Skeletal muscle tissue (tissue), 4 donors: ENCODE data around the gene DUSP28. TPM values are rescaled to one million over a fixed set of nuclear protein-coding genes. Genes with fewer than 3 reads are reported as not detected.
"Not testable (repeated sequence)": the region's sequence is repeated elsewhere in the genome, so short reads cannot be mapped to it uniquely, and the experiment has no call there.

Source experiments
- H3K27ac ChIP-seq: one replicate; pipeline ENCODE4 v1.7.0; 2013; ENCODE audit warnings: mild to moderate bottlenecking, low read depth, low read length, inconsistent platforms
- H3K27me3 ChIP-seq, 3 donors: one replicate each; pipeline ENCODE4 v1.7.0; 2013; ENCODE audit warnings: low read length in 3 of 3; ENCODE audit not compliant: control insufficient read depth in 3 of 3, insufficient read depth in 3 of 3
- H3K36me3 ChIP-seq, 3 donors: one replicate each; pipeline ENCODE4 v1.7.0; 2013; ENCODE audit warnings: low read length in 3 of 3; ENCODE audit not compliant: control insufficient read depth in 3 of 3, insufficient read depth in 3 of 3
- H3K4me1 ChIP-seq, 3 donors: one replicate each; pipeline ENCODE4 v1.7.0; 2013; ENCODE audit warnings: low read length in 3 of 3, mild to moderate bottlenecking in 3 of 3; ENCODE audit not compliant: control insufficient read depth in 3 of 3, insufficient read depth in 3 of 3
- H3K4me3 ChIP-seq, 3 donors: one replicate each; pipeline ENCODE4 v1.7.0; 2013; ENCODE audit warnings: low read length in 3 of 3
- H3K9ac ChIP-seq, 3 donors: one replicate each; pipeline ENCODE4 v1.7.0; 2013; ENCODE audit warnings: low read length in 3 of 3, mild to moderate bottlenecking in 3 of 3, moderate library complexity in 2 of 3, low read depth in 1 of 3
- H3K9me3 ChIP-seq, 3 donors: one replicate each; pipeline ENCODE4 v1.7.0; 2013; ENCODE audit warnings: low read length in 3 of 3; ENCODE audit not compliant: control insufficient read depth in 3 of 3
- total RNA-seq: library from RNA; depleted of rRNA; stranded (reverse); fragments of >200 nt; gene quantifications from one replicate; pipeline ENCODE4 v1.2.3, GENCODE V29; 2014
- donor health status: Osteomylitis.

DUSP28 gene
- total RNA-seq, 1 donor from 2014 or later: 8.4 TPM

- no peak overlapping the region for H3K9ac ChIP-seq
- H3K36me3 ChIP-seq: peaks cover 38 to 56% (median 40%) of the 10 kb centered on the region in 3 donors
- H3K9me3 ChIP-seq: peaks cover 0 to 4% (median 0%) of the 10 kb centered on the region in 3 donors
- no peak overlapping the region for H3K27ac ChIP-seq
- H3K4me1 ChIP-seq: no peaks in the 10 kb centered on the region
- no peak overlapping the region for H3K4me3 ChIP-seq
- no peaks in the 10 kb centered on the region for H3K27me3 ChIP-seq
These were observed 32.9 kb upstream of the DUSP28 start for GRCh38 chr2:240527153-240527750.

- H3K9me3 ChIP-seq: peaks cover 0 to 8% (median 0%) of the 10 kb centered on the region in 3 donors
These were observed 31.6 kb upstream of the DUSP28 start for GRCh38 chr2:240528406-240529040.

DNA sequence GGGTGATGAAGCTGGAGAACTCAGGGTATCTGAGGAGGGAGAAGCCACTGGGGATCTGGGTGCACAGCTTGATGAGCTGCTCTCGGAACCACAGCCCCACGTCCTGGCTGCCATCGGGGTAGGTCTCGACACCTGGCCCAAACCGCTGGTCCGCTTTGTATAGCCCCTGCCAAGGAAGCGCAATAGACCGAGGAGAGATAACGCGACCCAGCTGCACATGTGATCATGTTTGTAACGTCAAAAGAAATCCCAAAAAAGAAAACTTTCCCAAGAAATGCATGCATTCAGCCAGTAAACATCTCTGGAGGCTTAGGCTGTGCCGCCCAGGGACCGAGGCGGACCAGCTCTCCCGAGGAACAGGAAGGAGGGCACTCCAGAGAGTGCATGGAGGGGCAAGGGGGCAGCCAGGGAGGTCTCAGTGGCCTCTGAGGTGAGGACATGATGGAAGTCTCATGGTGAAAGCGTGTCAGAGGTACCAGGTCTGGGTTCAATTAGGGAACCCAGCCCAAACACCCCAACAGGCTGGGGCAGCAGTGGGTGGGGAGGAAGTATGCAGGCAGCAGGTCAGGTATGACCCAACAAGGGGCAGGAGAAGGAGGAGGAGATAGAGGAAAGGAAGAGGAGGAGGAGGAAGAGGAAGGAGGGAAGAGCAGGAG is 30.7 kb upstream of the DUSP28 start:
- H3K27me3 ChIP-seq: no peaks in the 10 kb centered on the region
- peaks cover 0 to 8% (median 0%) of the 10 kb centered on the region in 3 donors for H3K9me3 ChIP-seq
- no peaks in the 10 kb centered on the region for H3K4me1 ChIP-seq
- peaks cover 22 to 44% (median 24%) of the 10 kb centered on the region in 3 donors for H3K36me3 ChIP-seq
- H3K4me3 ChIP-seq: no peak overlapping the region
- H3K9ac ChIP-seq: no peak overlapping the region
- no peak overlapping the region for H3K27ac ChIP-seq

More at GRCh38 chr2:240528406-240529040, 31.6 kb upstream of the DUSP28 start:
- no peak overlapping the region for H3K4me3 ChIP-seq
- peaks cover 29 to 47% (median 32%) of the 10 kb centered on the region in 3 donors for H3K36me3 ChIP-seq
- no peaks in the 10 kb centered on the region for H3K27me3 ChIP-seq
- no peak overlapping the region for H3K27ac ChIP-seq
- no peaks in the 10 kb centered on the region for H3K4me1 ChIP-seq
- H3K9ac ChIP-seq: no peak overlapping the region

DNA sequence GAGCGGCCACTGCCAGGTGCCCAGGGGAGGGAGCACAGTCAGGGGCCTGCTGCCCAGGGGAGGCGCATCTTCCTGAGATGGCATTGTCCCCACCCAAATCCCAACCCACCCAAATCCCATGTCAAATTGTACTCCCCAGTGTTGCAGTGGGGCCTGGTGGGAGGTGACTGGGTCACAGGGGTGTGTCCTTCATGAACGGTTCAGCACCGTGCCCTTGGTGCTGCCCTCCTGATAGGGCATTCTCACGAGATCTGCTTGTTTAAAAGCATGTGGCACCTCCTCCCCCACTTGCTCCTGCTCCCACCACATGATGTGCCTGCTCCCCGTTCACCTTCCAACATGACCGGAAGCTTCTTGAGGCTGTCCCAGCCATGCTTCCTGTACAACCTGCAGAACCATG is 30.0 kb upstream of the DUSP28 start:
- peaks cover 0 to 8% (median 0%) of the 10 kb centered on the region in 3 donors for H3K9me3 ChIP-seq

GRCh38 chr2:240531038-240531437 is 29.1 kb upstream of the DUSP28 start:
- Histone ChIP-seq H3K27me3 (no peaks in the 10 kb centered on the region), H3K4me3 (no peak overlapping the region), H3K36me3 (peaks cover 14 to 30% (median 18%) of the 10 kb centered on the region in 3 donors), H3K27ac (no peak overlapping the region), H3K9me3 (peaks cover 0 to 8% (median 0%) of the 10 kb centered on the region in 3 donors), H3K4me1 (no peaks in the 10 kb centered on the region), H3K9ac (no peak overlapping the region)

More for the DNA sequence above, 30.0 kb upstream of the DUSP28 start:
- no peak overlapping the region for H3K4me3 ChIP-seq
- no peaks in the 10 kb centered on the region for H3K27me3 ChIP-seq
- no peak overlapping the region for H3K27ac ChIP-seq
- H3K4me1 ChIP-seq: no peaks in the 10 kb centered on the region
- peaks cover 19 to 38% (median 21%) of the 10 kb centered on the region in 3 donors for H3K36me3 ChIP-seq
- H3K9ac ChIP-seq: no peak overlapping the region

GRCh38 chr2:240532031-240532775 is 28.0 kb upstream of the DUSP28 start:
- Histone ChIP-seq H3K36me3 (peaks cover 13 to 25% (median 15%) of the 10 kb centered on the region in 3 donors), H3K27ac (no peak overlapping the region), H3K4me3 (no peak overlapping the region), H3K9me3 (peaks cover 0 to 8% (median 0%) of the 10 kb centered on the region in 3 donors), H3K9ac (no peak overlapping the region), H3K27me3 (no peaks in the 10 kb centered on the region), H3K4me1 (no peaks in the 10 kb centered on the region)

DNA sequence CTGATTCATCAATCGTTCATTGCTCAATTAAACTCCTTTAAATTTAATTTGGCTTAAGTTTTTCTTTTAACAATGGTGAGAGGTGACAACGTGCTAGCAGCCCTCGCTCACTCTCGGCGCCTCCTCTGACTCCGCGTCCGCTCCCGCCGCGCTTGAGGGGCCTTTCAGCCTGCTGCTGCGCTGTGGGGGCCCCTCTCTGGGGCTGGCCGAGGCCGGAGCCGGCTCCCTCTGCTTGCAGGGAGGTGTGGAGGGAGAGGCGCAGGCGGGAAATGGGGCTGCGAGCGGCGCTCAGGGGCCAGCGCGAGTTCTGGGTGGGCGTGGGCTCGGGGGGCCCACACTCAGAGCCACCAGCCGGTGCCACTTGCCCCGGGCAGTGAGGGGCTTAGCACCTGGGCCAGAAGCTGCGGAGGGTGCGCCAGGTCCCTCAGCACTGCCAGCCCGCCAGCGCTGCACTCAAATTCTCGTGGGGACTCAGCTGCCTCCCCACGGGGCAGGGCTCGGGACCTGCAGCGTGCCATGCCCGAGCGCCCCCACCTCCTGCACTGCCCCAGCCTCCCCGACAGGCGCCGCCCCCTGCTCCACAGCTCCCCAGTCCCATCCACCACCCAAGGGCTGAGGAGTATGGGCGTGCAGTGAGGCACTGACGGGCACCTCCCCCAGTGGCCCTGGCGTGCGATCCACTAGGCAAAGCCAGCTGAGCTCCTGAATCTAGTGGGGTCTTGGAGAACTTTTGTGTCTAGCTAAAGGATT is 22.0 kb upstream of the DUSP28 start:
- H3K27ac ChIP-seq: no peak overlapping the region
- no peaks in the 10 kb centered on the region for H3K27me3 ChIP-seq
- no peak overlapping the region for H3K9ac ChIP-seq
- H3K36me3 ChIP-seq: peaks cover 2 to 12% (median 12%) of the 10 kb centered on the region in 3 donors
- no peaks in the 10 kb centered on the region for H3K9me3 ChIP-seq
- H3K4me3 ChIP-seq: no peak overlapping the region
- H3K4me1 ChIP-seq: no peaks in the 10 kb centered on the region

GRCh38 chr2:240539101-240539500 is 21.1 kb upstream of the DUSP28 start:
- H3K9me3 ChIP-seq, H3K4me1 ChIP-seq, H3K4me3 ChIP-seq, H3K27me3 ChIP-seq, H3K27ac ChIP-seq, H3K9ac ChIP-seq: not testable (repeated sequence)
- peaks cover 2 to 12% (median 9%) of the 10 kb centered on the region in 3 donors for H3K36me3 ChIP-seq

- H3K27me3 ChIP-seq: no peaks in the 10 kb centered on the region
- no peak overlapping the region for H3K27ac ChIP-seq
- no peak overlapping the region for H3K9ac ChIP-seq
- H3K36me3 ChIP-seq: peaks cover 2 to 12% (median 9%) of the 10 kb centered on the region in 3 donors
- H3K9me3 ChIP-seq: no peaks in the 10 kb centered on the region
- no peaks in the 10 kb centered on the region for H3K4me1 ChIP-seq
- H3K4me3 ChIP-seq: no peak overlapping the region
These were observed 20.3 kb upstream of the DUSP28 start for GRCh38 chr2:240539906-240540305.
